ENCODE measurements around the gene SH3GLB2. TPM values are rescaled to one million over a fixed set of nuclear protein-coding genes. Genes with fewer than 3 reads are reported as not detected.
"Not testable (repeated sequence)": the region's sequence is repeated elsewhere in the genome, so short reads cannot be mapped to it uniquely, and the experiment has no call there.

SH3GLB2 gene
- total and polyA plus RNA-seq, 3 donors from 2014 or later: 62.3 to 92.2 (median 88.8) TPM

DNA sequence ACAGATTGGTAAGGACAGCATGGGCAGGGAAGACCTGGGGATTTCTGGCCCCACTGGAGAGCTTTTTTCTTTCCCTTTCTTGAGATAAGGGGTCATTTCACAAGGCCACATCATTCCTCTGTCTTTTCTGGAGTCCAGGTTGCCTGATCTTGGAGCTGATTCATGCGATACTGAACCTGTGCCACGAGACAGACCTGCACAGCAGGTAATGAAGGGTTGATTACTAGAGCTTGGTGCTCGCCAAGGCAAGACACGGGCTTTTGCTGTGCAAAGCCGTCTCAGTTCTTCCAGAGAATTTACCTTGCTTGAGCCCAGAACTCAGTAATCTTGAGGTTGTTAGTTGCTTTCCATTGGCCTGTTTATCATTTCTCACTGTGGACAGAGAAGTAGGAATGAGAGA, 41.5 kb downstream of the SH3GLB2 start:
- intact Hi-C loops (cut with DNase I; ENCODE audit: low total_unique reads): no loop called here
- 91 to 98% methylated on average over 5 of the region's 5 CpGs for WGBS, 2 donors
- no peaks in the 10 kb centered on the region for H3K36me3 ChIP-seq (ENCODE audit: low read depth, missing control alignments)
- H3K27me3 ChIP-seq: no peaks in the 10 kb centered on the region
- no peak for DNase-seq
- no peak overlapping the region for H3K27ac ChIP-seq
- TF ChIP-seq, protein P1, sequence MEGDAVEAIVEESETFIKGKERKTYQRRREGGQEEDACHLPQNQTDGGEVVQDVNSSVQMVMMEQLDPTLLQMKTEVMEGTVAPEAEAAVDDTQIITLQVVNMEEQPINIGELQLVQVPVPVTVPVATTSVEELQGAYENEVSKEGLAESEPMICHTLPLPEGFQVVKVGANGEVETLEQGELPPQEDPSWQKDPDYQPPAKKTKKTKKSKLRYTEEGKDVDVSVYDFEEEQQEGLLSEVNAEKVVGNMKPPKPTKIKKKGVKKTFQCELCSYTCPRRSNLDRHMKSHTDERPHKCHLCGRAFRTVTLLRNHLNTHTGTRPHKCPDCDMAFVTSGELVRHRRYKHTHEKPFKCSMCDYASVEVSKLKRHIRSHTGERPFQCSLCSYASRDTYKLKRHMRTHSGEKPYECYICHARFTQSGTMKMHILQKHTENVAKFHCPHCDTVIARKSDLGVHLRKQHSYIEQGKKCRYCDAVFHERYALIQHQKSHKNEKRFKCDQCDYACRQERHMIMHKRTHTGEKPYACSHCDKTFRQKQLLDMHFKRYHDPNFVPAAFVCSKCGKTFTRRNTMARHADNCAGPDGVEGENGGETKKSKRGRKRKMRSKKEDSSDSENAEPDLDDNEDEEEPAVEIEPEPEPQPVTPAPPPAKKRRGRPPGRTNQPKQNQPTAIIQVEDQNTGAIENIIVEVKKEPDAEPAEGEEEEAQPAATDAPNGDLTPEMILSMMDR (IDR thresholded peaks at IDR 0.05): no peak
- no peak for TF ChIP-seq POLR2A (IDR thresholded peaks at IDR 0.05)
- H3K4me1 ChIP-seq: peaks cover 2% of the 10 kb centered on the region
- no peaks in the 10 kb centered on the region for H3K9me3 ChIP-seq
- H3K4me3 ChIP-seq: no peak overlapping the region

DNA sequence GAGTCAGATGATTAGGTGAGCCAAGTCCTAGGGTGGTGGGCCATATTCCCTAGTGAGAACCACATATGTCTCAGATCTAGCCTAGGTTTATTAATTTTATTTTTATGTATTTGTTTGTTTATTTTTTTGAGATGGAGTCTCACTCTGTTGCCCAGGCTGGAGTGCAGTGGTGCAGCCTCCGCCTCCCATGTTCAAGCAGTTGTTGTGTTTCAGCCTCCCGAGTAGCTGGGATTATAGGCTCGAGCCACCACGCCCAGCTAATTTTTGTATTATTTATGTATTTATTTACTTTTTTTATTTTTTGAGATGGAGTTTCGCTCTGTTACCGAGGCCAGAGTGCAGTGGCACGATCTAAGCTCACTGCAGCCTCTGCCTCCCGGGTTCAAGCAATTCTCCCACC, 44.6 kb downstream of the SH3GLB2 start:
- intact Hi-C loops (cut with DNase I; ENCODE audit: low total_unique reads): no loop called here
- Histone ChIP-seq H3K27ac (no peak overlapping the region), H3K27me3 (no peaks in the 10 kb centered on the region), H3K4me3 (no peak overlapping the region), H3K9me3 (no peaks in the 10 kb centered on the region), H3K4me1 (no peaks in the 10 kb centered on the region), H3K36me3 (ENCODE audit: low read depth, missing control alignments) (no peaks in the 10 kb centered on the region)
- no peak for TF ChIP-seq POLR2A (IDR thresholded peaks at IDR 0.05)
- TF ChIP-seq, protein P1 (IDR thresholded peaks at IDR 0.05): no peak
- no peak for DNase-seq
- 96 to 98% methylated on average over 8 of the region's 8 CpGs for WGBS, 2 donors

DNA sequence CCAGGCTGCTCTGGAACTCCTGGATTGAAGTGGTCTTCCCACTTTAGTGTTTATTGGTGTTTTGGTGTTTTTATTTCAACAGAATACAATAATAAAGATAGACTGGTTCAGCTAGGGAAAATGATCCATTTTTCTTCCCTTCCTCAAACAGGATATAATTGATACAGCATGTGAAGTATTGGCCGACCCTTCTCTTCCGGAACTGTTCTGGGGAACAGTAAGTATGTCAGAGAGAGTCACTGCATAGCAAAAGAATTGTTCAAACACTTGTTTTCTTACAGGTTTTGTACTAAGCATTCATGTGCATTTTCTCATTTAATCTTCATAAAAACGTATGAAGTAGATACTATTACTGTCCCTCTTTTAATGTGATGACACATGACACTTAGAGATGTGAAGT, 49.0 kb downstream of the SH3GLB2 start:
- no peak for DNase-seq
- TF ChIP-seq POLR2A (IDR thresholded peaks at IDR 0.05): no peak
- TF ChIP-seq, protein P1 (IDR thresholded peaks at IDR 0.05): no peak
- no peaks in the 10 kb centered on the region for H3K4me1 ChIP-seq
- no peaks in the 10 kb centered on the region for H3K27me3 ChIP-seq
- WGBS, 2 donors: 86 to 92% methylated on average over 3 of the region's 3 CpGs
- no peak overlapping the region for H3K4me3 ChIP-seq
- no peaks in the 10 kb centered on the region for H3K9me3 ChIP-seq
- no peaks in the 10 kb centered on the region for H3K36me3 ChIP-seq (ENCODE audit: low read depth, missing control alignments)
- intact Hi-C loops (cut with DNase I; ENCODE audit: low total_unique reads): no loop called here
- H3K27ac ChIP-seq: no peak overlapping the region

DNA sequence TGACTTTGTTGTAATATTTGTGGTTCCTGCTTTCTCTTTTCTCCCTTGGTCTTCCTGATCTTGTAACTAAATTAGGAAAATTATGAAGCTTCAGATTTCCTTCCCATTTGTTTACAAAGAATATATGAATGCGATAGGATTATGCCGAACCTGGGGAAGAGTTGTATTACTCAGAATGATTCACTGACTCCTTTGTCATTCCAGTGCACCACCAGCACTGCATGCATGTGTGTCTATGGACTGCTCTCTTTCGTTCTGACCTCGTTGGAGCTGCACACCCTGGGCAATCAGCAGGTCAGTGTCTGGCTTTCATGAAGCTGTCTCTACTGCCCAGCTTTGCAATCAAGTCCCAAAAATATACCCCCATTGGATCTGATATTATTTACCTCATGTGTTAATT, 55.2 kb downstream of the SH3GLB2 start:
- H3K27ac ChIP-seq: no peak overlapping the region
- H3K36me3 ChIP-seq (ENCODE audit: low read depth, missing control alignments): no peaks in the 10 kb centered on the region
- no peaks in the 10 kb centered on the region for H3K9me3 ChIP-seq
- 90 to 92% methylated on average over 4 of the region's 4 CpGs for WGBS, 2 donors
- no peak for DNase-seq
- H3K4me1 ChIP-seq: no peaks in the 10 kb centered on the region
- intact Hi-C loops (cut with DNase I; ENCODE audit: low total_unique reads): no loop called here
- TF ChIP-seq POLR2A (IDR thresholded peaks at IDR 0.05): no peak
- TF ChIP-seq, protein P1 (IDR thresholded peaks at IDR 0.05): no peak
- no peaks in the 10 kb centered on the region for H3K27me3 ChIP-seq
- H3K4me3 ChIP-seq: no peak overlapping the region

DNA sequence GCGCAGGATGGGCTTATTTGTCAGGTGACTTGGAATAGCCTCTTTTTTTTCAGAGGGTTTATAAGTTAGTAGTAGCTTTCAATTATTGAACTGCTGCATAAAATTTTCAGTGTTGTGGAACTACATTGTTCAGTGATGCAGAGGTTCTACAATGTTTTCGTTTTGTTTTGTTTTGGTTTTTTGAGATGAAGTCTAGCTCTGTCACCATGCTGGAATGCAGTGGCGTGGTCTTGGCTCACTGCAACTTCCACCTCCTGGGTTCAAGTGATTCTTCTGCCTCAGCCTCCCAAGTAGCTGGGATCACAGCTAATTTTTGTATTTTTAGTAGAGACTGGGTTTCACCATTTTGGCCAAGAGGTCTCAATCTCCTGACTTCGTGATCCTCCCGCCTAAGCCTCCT, 58.6 kb downstream of the SH3GLB2 start:
- H3K27me3 ChIP-seq: no peaks in the 10 kb centered on the region
- H3K36me3 ChIP-seq (ENCODE audit: low read depth, missing control alignments): no peaks in the 10 kb centered on the region
- WGBS, 2 donors: 94 to 97% methylated on average over 5 of the region's 5 CpGs
- H3K9me3 ChIP-seq: no peaks in the 10 kb centered on the region
- H3K4me1 ChIP-seq: no peaks in the 10 kb centered on the region
- H3K27ac ChIP-seq: no peak overlapping the region
- DNase-seq: no peak
- TF ChIP-seq, protein P1 (IDR thresholded peaks at IDR 0.05): no peak
- no peak for TF ChIP-seq POLR2A (IDR thresholded peaks at IDR 0.05)
- intact Hi-C loops (cut with DNase I; ENCODE audit: low total_unique reads): no loop called here
- H3K4me3 ChIP-seq: no peak overlapping the region

DNA sequence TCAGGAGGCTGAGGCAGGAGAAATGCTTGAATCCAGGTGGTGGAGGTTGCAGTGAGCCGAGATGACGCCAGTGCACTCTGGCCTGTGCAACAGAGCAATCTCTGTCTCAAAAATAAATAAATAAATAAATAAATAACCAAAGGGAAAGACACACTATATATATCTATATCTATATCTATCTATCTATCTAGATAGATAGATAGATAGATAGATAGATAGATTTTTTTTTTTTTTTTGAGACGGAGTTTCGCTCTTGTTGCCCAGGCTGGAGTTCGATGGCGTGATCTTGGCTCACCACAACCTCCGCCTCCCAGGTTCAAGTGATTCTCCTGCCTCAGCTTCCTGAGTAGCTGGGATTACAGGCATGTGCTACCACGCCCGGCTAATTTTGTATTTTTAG, 66.7 kb downstream of the SH3GLB2 start:
- H3K36me3 ChIP-seq (ENCODE audit: low read depth, missing control alignments); intact Hi-C loops (cut with DNase I; ENCODE audit: low total_unique reads): not testable (repeated sequence)

More for the DNA sequence above, 66.7 kb downstream of the SH3GLB2 start:
- WGBS, 2 donors: 91 to 98% methylated on average over 9 of the region's 9 CpGs
- not testable (repeated sequence) for H3K4me1 ChIP-seq, H3K4me3 ChIP-seq, DNase-seq, H3K27ac ChIP-seq, H3K9me3 ChIP-seq, H3K27me3 ChIP-seq

Data from testis (tissue), 3 donors.